Activated CD4-positive, alpha-beta T cell treated with anti-CD3 and anti-CD28 coated beads, Interleukin-2, amount 50 U/mL, for 48 hours (primary cell): ENCODE measurements around the gene TLE6.
A peak's percentile ranks its signal among the peaks of the same experiment; 100 is the strongest.
"Not testable (repeated sequence)": the region's sequence is repeated elsewhere in the genome, so short reads cannot be mapped to it uniquely, and the experiment has no call there.

Source experiments
- DNase-seq, 2 experiments: peaks; one replicate each; pipeline ENCODE4 v3.0.0-alpha.2; 2020

The TLE6 gene

DNA sequence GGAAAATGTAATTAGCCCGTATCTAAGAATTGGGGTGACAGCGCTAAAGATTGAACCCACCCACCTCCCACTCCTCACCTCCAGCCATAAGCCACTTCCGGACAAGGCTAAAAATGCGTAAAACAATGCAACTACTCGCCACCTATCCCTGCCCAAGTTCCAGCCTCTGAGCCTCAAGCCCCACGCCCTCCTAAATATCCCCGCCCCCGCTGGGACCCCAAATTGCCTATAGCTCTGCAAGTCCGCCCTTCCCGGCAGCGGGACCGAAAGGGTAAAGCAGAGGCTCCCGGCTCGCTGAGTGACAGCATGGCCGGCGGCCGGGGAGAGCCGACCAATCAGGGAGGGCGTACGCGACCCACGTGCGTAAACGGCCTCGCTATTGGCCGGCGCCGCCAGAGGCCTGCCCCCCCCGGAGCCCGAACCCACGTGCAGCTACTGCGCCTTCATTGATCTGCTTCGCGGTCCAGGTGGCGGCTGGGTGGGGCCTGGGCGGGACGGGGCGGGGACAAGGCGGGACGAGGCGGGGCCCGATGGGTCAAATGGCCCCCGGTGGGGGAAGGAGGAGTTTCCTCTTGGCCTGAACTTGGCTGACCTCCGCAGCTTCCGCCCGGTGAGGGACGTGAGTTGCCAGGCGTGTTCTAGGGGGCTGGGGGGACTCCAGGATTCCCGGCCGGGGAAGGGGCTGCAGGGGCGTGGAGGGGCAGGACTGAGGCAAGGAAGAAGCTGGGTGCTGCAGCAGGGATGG lies at the start of gene TLE6:
TLE6 (plus strand) TSS at position 564 of the 745 bp plus-strand sequence. CDS start 670 bp downstream, outside the sequence.
- DNase-seq, result peak; percentile 92 to 94

DNA sequence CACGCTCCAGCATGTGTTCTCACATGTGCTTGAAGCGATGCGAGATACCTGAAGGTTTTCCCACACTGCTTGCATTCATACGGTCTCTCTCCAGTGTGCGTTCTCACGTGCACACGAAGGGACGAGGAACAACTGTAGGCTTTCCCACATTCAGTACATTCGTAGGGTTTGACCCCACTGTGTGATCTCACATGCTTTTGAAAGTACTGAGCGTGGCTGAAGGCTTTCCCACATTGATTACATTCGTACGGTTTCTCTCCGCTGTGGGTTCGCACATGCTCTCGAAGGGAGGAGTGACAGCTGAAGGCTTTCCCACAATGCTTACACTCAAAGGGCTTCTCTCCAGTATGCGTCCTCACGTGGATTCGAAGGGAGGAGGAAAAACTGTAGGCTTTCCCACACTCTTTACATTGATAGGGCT lies 43.9 kb upstream of the TLE6 start:
- no peak for DNase-seq

DNA sequence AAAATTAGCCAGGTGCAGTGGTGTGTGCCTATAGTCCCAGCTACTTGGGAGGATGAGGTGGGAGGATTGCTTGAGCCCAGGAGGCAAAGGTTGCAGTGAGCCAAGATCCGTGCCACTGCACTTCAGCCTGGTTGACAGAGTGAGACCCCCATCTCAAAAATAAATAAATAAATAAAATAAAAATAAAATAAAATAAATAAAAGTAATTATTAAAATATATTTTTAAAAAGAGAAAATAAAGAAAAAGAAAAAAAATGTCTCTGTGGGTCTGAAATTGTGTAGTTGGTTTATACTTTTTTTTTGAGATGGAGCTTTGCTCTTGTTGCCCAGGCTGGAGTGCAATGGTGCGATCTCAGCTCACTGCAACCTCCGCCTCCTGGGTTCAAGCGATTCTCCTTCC lies 41.5 kb upstream of the TLE6 start:
- not testable (repeated sequence) for DNase-seq

DNA sequence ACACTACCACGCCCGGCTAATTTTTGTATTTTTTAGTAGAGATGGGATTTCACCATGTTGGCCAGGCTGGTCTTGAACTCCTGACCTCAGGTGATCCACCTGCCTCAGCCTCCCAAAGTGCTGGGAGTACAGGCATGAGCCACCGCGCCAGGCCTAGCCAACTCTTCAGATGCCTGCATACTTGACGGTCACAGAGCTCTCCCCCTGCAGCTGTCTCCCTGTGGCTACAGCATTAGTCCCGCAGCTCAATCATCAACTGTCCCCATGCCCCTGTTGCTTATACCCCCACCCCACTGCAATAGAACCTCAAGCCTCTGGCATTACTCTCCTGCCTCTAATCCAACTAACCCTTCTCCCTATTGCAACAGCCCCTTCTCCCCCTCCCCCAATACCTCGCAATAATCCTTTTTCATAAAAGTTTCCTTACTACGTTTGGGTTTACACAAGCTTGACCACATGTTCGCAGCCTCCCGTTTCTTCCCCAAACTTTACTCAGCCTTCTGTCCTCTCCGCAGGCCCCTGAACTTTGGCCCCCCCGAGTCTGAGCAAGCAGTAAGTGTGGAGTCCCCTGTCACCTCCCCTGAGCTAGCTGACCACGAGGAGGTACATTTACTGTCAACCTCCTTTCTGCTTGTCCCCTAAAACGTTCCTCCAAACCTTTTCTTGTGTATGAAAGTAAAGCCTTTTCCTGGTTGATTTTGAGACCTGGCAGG lies 34.3 kb upstream of the TLE6 start:
- no peak for DNase-seq

DNA sequence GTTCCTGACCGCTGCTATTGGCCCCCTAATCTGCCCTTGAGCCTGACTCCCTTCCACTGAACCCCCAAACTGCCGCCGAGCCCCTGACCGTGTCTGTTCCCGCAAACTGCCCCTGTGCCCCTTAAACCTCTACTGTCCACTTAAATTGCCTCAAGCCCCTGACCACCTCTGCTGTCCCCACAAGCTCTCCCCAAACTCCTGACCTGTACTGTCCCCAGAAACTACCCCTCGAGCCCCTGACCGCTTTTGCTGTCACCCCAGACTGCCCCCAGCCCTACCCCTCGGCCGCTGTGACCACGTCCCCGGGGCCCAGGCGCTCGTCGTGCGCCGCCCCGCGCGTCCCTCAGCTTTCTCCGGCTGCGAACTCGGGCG lies 33.0 kb upstream of the TLE6 start:
- no peak for DNase-seq

DNA sequence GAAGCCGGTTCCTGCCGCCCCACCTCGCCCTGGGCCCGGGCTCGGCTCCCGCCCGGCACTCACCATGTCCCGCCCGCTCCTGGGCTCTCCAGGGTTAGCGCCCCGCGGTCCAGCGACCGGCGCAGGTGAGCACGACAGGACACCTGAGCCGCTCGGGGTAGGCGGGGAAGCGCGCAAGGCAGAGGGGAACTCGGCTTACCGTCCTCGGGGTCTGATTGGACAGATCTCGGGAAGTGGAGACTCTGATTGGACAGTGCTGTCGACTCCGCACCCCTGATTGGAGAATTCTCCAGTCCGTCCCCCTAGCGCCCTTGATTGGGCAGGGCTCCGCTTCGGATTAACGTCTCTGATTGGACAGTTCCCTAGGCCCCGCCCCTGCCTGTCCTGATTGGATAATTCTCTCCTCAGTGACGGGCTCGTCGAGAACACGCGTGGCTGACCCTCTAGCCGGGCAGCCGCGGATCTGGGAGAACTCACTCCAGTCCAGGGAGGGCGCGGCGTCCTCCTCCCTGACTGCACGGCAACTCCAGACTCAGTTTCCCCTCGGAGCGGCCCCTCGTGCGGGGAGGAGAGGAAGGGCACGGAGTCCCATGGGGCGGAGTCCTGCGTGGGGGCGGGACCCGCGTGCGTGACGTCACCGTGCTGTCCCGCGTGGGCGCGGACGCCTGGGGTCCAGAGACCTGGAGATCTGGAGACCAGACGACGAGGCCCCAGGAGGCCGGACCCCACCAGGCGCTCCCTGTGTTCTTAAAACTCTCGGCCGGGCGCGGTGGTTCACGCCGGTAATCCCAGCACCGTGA lies 32.4 kb upstream of the TLE6 start, which contains the start of gene ZNF77:
ZNF77 (minus strand) TSS at position 197 of the 800 bp plus-strand sequence; CDS start at position 66, 131 bp downstream.
- DNase-seq, result peak; percentile 99 to 100

DNA sequence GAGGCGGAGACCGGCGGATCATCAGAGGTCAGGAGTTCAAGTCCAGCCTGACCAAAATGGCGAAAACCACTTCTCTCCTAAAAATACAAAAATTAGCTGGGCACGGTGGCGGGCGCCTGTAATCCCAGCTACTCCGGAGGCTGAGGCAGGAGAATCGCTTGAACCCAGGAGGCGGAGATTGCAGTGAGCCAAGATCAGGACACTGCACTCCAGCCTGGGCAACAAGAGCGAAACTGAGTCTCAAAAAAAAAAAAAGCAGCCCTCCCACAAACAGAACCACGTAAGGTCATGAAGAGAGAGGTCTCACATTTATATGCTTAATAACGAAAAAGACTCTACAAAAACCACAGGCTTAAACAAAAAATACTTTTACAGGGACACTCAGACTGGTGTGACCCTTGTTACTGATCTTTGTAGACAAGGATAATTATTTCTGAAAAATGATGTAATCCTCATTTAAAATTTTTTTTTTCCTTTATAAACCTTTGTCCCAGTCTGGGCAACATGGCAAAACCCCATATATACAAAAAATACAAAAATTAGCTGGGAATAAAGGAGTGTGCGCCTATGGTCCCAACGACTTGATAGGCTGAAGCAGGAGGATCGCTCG lies 31.7 kb upstream of the TLE6 start:
- DNase-seq, result no peak

DNA sequence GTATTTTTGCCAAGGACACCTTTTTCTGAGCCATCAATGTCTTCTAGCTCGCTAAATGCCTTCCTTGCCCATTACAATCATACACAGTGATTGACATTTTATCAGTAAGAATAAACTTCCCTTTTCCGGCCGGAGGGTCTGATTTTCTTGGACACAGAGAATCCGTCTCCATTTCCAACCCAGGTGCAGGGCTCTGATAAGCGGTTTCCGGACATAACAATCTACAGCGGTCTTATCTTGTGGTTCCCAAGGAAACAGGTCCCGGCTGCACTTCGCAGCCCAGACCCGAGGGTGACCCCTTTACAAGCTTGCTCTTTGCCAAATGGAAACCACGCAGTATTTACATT lies 27.5 kb upstream of the TLE6 start:
- no peak for DNase-seq

DNA sequence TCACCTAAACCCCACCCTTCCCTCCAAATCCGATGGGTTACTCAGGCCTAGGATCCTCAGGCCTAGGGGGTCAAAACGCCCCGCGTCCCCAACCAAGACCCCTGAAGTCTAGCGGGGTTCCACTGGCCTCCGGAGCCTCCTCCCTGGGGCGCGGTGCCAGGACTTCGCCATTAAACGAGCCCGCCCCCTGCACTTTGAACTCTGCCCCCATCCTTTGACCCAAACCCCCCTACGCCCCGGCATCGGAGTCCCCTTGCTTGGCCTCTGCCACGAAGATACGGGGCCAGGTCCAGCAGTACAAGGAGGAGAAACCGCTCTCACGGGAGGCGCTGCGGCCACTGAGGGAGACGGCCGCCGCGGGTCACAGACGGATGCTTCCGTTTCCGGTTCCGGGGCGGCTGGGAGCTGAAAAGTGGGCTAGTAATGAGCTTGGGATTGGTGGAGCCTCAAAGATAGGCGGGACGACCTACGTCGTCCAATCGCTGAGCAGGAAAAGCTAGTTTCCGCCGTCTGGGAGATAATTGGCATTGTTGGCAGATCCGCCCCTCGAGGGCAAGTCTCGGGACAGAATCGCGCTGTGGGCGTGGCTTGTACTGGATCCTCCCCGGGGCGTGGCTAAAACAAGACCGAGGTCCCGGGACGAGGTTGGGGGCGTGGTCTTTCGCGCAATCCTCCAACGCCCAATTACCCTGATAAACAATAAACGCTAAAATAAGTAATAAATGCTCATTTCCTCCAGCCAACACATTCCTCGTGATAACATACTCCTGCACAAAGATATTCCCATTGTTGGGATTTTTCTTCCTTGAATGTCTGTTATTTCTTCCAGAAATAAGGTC lies 26.9 kb upstream of the TLE6 start:
- DNase-seq, result peak; percentile 100

DNA sequence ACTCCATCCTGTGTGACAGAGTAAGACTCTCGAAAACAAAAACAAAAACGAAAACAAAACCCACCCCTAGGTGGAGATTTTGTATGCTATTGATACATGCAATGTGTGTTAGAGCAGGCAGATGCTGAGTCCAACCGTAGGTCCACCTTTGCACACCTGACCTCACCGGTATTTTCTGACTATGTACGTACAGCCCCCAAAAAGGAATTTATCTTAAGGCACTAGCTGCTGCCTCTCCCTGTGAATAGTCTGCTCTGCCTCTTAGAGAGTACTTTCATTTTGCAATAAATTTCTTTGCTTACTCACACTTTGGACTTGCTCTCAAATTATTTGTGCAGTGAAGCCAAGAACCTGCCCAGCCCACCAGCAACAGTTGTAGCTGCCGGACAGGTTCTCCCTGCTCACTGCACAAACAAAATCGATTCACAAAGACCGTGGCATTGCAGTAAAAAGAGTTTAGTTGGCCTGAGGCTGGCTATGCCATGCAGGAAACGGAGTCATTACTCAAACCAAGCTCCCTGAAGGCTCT lies 24.3 kb upstream of the TLE6 start:
- no peak for DNase-seq

DNA sequence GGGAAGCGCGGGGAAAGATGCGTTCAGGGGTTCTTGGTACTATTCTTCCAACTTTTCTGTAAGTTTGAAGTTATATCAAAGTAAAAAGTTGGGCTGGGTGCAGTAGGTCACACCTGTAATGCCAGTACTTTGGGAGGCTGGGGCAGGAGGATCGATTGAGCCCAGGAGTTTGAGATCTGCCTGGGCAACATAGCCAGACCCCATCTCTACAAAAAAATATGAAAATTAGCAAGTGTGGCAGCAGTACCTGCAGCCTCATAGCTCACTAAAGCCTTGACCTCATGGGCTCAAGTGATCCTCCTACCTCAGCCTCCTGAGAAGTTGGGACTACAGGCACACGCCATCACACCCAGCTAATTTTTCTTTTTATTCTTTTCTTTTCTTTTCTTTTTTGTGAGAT lies 20.2 kb upstream of the TLE6 start:
- DNase-seq, result no peak

DNA sequence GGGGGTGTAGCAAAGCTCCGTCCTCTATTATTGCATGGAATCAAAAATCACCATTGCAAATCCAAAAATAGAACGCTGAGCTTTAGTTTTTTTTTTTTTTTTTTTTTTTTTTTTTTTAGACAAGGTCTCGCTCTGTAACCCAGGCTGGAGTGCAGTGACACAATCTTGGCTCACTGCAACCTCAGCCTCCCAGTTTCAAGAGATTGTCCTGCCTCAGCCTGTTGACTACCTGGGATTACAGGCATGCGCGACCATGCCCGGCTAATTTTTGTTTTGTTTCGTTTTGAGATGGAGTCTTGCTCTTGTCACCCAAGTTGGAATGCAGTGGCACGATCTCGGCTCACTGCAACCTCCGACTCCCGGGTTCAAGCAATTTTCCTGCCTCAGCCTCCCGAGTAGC lies 17.2 kb upstream of the TLE6 start:
- no peak for DNase-seq

DNA sequence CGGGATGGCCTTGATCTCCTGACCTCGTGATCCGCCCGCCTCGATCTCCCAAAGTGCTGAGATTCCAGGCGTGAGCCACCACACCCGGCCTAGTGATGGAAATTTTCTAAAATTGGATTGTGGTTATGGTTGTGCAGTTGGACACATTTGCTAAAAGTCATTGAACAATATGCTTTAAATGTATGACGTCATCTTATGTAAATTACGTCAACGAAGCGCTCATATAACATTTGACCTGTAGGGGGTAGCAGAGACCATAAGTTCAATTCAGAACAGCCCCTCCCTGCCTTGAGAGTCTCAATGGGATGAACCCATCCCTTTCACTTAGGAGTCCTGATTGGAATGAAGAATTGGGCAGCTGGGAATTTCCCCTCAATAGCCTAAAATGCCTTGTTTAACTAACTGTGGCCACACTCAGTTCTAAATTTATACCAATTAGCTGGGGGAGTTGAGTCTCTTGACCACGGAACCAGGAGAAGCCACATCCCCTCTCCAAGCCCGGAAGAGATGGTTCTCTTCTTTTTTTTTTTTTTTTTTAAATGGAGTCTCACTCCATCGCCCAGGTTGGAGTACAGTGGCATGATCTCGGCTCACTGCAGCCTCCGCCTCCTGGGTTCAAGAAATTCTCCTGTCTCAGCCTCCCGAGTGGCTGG lies 15.2 kb upstream of the TLE6 start:
- DNase-seq, result peak in 1 of 2 experiments; percentile 37

DNA sequence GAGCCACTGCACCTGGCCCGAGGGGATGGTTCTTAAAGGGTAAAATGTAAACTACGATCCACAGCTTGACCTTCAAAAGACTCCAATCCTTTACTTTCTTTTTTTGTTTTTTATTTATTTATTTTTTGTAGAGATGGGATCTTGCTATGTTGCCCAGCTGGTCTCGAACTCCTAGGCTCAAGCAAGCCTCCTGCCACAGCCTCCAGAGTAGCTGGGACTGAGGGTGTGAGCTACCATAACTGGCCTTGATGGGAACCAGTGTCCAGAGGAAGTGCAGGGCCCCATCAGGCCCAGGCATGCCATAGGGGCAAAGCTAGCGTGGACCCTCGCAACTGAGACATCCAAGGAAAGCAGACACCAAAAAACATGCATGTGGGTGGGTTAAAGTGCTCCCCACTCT lies 14.2 kb upstream of the TLE6 start:
- no peak for DNase-seq

DNA sequence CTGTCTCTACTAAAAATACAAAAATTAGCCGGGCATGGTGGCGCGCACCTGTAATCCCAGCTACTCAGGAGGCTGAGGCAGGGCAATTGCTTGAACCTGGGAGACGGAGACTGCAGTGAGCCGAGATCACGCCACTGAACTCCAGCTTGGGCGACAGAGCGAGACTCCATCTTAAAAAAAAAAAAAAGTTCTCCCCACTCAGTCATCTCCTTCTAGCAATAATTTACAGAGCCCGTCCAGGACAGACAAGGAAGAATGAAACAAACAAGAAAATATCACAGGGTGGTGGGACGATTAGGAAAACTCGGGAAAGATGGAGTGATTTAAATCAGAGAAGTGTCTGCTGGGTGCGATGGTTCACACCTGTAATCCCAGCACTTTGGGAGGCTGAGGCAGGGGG lies 13.7 kb upstream of the TLE6 start:
- not testable (repeated sequence) for DNase-seq

DNA sequence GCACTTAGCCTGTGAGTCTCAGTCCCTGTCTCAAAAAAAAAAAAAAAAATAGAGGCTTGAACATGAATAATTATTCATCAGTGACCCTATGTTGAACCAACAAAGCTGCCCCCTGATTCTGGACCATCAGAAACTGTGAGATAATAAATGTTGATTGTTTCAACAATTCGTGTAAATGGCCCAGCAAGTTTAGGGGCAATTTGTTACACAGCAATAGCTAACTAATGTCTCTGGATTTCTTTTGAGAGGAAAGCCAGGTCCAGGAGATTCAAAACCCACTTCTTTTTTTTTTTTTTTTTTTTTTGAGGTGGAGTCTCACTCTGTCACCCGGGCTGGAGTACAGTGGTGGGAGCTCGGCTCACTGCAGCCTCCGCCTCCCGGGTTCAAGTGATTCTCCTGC lies 12.5 kb upstream of the TLE6 start:
- no peak for DNase-seq

DNA sequence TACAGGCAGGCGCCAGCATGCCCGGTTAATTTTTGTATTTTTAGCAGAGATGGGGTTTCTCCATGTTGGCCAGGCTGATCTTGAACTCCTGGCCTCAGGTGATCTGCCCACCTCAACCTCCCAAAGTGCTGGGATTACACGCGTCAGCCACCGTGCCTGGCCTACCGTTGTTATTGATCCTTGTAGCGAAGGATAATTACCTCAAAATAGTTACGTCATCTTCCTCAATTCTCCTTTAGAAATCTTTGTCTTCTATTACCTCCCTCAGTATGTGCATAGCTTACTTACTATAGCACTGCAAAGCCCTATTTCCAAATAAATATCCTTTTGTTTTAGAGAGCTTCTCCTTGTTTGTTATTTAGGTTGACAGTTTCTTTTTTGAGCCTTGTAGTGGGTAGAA lies 9.4 kb upstream of the TLE6 start:
- no peak for DNase-seq

DNA sequence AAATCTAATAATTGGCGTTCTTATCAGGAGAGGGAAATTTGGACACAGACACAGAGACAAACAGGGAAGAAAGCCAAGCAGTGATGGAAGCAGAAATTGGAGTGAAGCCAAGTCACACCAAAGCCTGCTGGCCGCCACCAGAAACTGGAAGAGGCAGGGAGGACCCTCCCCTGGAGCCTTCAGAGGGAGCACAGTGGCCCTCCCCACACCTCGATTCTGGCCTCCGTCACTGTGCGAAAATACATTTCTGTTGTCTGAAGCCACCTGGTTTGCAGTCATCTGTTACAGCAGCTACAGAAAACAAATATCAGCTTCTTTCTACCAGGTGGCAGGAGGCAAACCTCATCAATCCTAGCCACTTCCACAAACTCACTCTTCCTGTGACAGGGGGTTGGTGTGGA lies 8.3 kb upstream of the TLE6 start:
- no peak for DNase-seq

DNA sequence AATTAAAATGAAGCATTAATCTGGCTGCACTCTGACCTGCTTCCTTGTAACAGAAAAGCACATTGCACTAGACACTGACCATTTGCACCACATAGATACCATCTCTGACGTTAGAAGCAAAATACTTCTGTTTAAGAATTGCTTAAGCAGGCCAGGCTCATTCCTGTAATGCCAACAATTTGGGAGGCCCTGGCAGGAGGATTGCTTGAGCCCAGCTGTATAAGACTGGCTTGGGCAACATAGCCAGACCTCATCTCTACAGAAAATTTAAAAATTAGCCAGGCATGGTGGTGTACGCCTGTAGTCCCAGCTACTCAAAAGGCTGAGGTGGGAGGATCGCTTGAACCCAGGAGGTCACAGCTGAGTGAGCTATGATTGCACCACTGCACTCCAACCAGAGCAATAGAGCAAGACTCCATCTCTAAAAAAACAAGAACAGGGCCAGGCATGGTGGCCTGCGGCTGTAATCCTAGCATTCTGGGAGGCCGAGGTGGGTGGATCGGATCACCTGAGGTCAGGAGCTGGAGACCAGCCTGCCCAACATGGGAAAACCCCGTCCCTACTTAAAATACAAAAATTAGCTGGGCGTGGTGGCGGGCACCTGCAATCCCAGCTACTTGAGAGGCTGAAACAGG lies 7.0 kb upstream of the TLE6 start:
- DNase-seq, result no peak

DNA sequence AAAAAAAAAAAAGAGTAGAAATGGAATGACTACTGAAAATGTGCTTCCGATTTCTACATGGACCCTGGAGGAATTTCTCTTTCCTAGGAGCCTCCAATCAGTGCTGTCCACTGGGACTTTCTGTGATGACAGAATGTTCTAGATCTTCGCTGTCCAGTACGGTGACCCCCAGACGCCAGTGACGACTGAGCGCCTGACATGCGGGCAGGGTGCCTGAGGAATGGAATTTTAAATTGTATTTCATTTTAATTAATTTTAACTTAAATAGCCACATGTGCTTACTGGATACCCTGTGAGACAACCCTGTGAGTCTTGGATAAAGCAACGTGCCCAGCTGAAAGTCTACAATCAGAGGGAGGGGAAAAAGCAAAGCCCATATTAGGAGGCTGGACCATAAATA lies 4.1 kb upstream of the TLE6 start:
- DNase-seq, result no peak
